Panc1 (cell line): ENCODE data around the gene PTPN2. TPM values are rescaled to one million over a fixed set of nuclear protein-coding genes. Genes with fewer than 3 reads are reported as not detected.

Experiments
- ATAC-seq: fragments of 200-7000 bp; cut with Tn5 transposase; 2 replicates; pipeline ENCODE4 v1.9.1; 2020; ENCODE audit warnings: mild to moderate bottlenecking, moderate library complexity
- BruUV-seq: library from RNA; stranded (reverse); fragments of 400-500 nt; replicated peaks from 2 replicates; lab custom pipeline; 2021; lab: Mats Ljungman, UMichigan
- CTCF ChIA-PET: fragments of 300-600 bp; sonication (Branson Sonifier 250); formaldehyde crosslinking; loops from one replicate; lab custom pipeline; 2022; ENCODE audit warnings: antibody characterized with exemption; lab: Charles Lee
- POLR2A ChIA-PET: fragments of 300-600 bp; sonication (Branson Sonifier 250); formaldehyde crosslinking; loops from one replicate; lab custom pipeline; 2022; ENCODE audit warnings: antibody characterized with exemption; lab: Charles Lee
- DNase-seq: peaks from one replicate; pipeline ENCODE4 v3.0.0-alpha.2; 2010; ENCODE audit warnings: low read depth, low spot score
- H3K27ac ChIP-seq: 2 replicates; pipeline ENCODE4 v1.5.1; 2011; ENCODE audit warnings: mild to moderate bottlenecking, low read length, inconsistent platforms
- H3K27me3 ChIP-seq: fragments of 200-500 bp; sonication (Bioruptor generic); 2 replicates; pipeline ENCODE4 v1.6.0; 2014; ENCODE audit warnings: low read length, inconsistent platforms; ENCODE audit not compliant: control insufficient read depth, insufficient read depth
- H3K36me3 ChIP-seq: fragments of 200-500 bp; sonication (Bioruptor generic); 2 replicates; pipeline ENCODE4 v1.5.1; 2014; ENCODE audit warnings: inconsistent platforms, mild to moderate bottlenecking, low read length, moderate library complexity; ENCODE audit not compliant: control insufficient read depth, insufficient read depth
- H3K4me1 ChIP-seq: 2 replicates; pipeline ENCODE4 v1.5.1; 2011; ENCODE audit warnings: inconsistent platforms, mild to moderate bottlenecking, low read length, moderate library complexity; ENCODE audit not compliant: control insufficient read depth, insufficient read depth
- H3K4me3 ChIP-seq, 2 experiments: 2 replicates each; pipeline ENCODE4 v1.5.1; 2011 to 2012; ENCODE audit warnings: low read depth in 2 of 2, low read length in 2 of 2, mild to moderate bottlenecking in 2 of 2, inconsistent platforms in 1 of 2, moderate library complexity in 1 of 2
- H3K9me3 ChIP-seq: fragments of 200-500 bp; sonication (Bioruptor generic); 2 replicates; pipeline ENCODE4 v1.5.1; 2014; ENCODE audit warnings: low read depth, mild to moderate bottlenecking, inconsistent platforms, low read length, moderate library complexity; ENCODE audit not compliant: control insufficient read depth, insufficient read depth
- CTCF ChIP-seq: fragments of 450-650 bp; IDR thresholded peaks from 2 replicates; pipeline ENCODE4 v1.5.1; 2017; ENCODE audit warnings: mild to moderate bottlenecking
- POLR2AphosphoS5 ChIP-seq: IDR thresholded peaks from 2 replicates; pipeline ENCODE4 v1.6.1; 2012; ENCODE audit warnings: mild to moderate bottlenecking, low read depth, low read length, moderate library complexity
- REST ChIP-seq, 2 experiments: IDR thresholded peaks; 2 replicates each; pipeline ENCODE4 v1.6.1; 2011 to 2012; ENCODE audit warnings: low read depth in 2 of 2, control low read depth in 1 of 2, low read length in 1 of 2, mild to moderate bottlenecking in 1 of 2, moderate library complexity in 1 of 2; ENCODE audit not compliant: insufficient read depth in 1 of 2
- SIN3A ChIP-seq: IDR thresholded peaks from 2 replicates; pipeline ENCODE4 v1.6.1; 2012; ENCODE audit warnings: low read depth, mild to moderate bottlenecking, low read length, moderate library complexity, borderline replicate concordance; ENCODE audit not compliant: insufficient read depth
- TCF7L2 ChIP-seq: IDR thresholded peaks from 2 replicates; pipeline ENCODE4 v1.6.1; 2011; ENCODE audit warnings: mild to moderate bottlenecking, low read depth, low read length, inconsistent platforms
- in situ Hi-C: cut with HindIII; loops from 2 replicates; pipeline ENCODE4 v1.10.0; 2016; ENCODE audit warnings: low sequenced_read_pairs, low pct_unique_long_range_greater_than_20kb
- intact Hi-C: fragments of 100-400 bp; cut with micrococcal nuclease; formaldehyde crosslinking; loops from one replicate; pipeline ENCODE4 v1.10.0; 2022; ENCODE audit not compliant: unreplicated experiment
- total RNA-seq: library from RNA; stranded (reverse); gene quantifications from one replicate; pipeline ENCODE4 v1.2.1, GENCODE V29; 2021; ENCODE audit not compliant: unreplicated experiment

The PTPN2 gene
- total RNA-seq, 1 experiment from 2014 or later: 34.8 TPM

GRCh38 chr18:12862874-12863482 lies 21.1 kb downstream of the PTPN2 start:
- no TSS peak for BruUV-seq
- Histone ChIP-seq H3K9me3 (no peaks in the 10 kb centered on the region), H3K27ac (no peak overlapping the region), H3K4me1 (no peaks in the 10 kb centered on the region), H3K36me3 (no peaks in the 10 kb centered on the region), H3K27me3 (no peaks in the 10 kb centered on the region), H3K4me3 (no peak overlapping the region)
- CTCF ChIA-PET: interaction anchor here (0.6 kb wide), 1 partner anchor 17 kb away, joined by 3 read pairs; no protein-coding TSS in a partner anchor
- ATAC-seq (no peak), DNase-seq (no peak)
- POLR2A ChIA-PET: no interaction called here
- TF ChIP-seq TCF7L2 (no peak), SIN3A (no peak)
- intact Hi-C loops: no loop called here
- in situ Hi-C loops: no loop called here

- ChIA-PET CTCF (no interaction called here), POLR2A (no interaction called here)
- ATAC-seq: peak; percentile 62; the same call in 1 of the 2 replicates
- intact Hi-C loops: no loop called here
- Histone ChIP-seq H3K27me3 (no peaks in the 10 kb centered on the region), H3K4me3 (no peak overlapping the region), H3K36me3 (no peaks in the 10 kb centered on the region), H3K4me1 (no peaks in the 10 kb centered on the region), H3K27ac (no peak overlapping the region), H3K9me3 (no peaks in the 10 kb centered on the region)
- no TSS peak for BruUV-seq
- DNase-seq: no peak
- TF ChIP-seq CTCF: no peak
- no peak for TF ChIP-seq REST (IDR thresholded peaks at IDR 0.05; ENCODE audit: insufficient read depth in 1 of 2, low read depth in 2 of 2, low read length in 1 of 2)
- no peak for TF ChIP-seq SIN3A
- no peak for TF ChIP-seq TCF7L2
- no peak for TF ChIP-seq POLR2AphosphoS5
- in situ Hi-C loops: no loop called here
These were observed 21.6 kb downstream of the PTPN2 start for GRCh38 chr18:12862467-12862866.

- in situ Hi-C loops: no loop called here
- Histone ChIP-seq H3K9me3 (no peaks in the 10 kb centered on the region), H3K4me3 (no peak overlapping the region), H3K27ac (no peak overlapping the region), H3K36me3 (no peaks in the 10 kb centered on the region), H3K4me1 (no peaks in the 10 kb centered on the region), H3K27me3 (no peaks in the 10 kb centered on the region)
- TF ChIP-seq CTCF (no peak), TCF7L2 (no peak)
- no peak for ATAC-seq
- DNase-seq: no peak
- intact Hi-C loops: no loop called here
- BruUV-seq: no TSS peak
- CTCF ChIA-PET: no interaction called here
- POLR2A ChIA-PET: no interaction called here
These were observed 22.4 kb downstream of the PTPN2 start for GRCh38 chr18:12861637-12862036.
